H9 (cell line): ENCODE data around the gene SLC25A17. TPM values are rescaled to one million over a fixed set of nuclear protein-coding genes. Genes with fewer than 3 reads are reported as not detected.
A peak's percentile ranks its signal among the peaks of the same experiment; 100 is the strongest.

Experiments
- DNase-seq: peaks from one replicate; pipeline ENCODE4 v3.0.0-alpha.2; 2017
- H2AFZ ChIP-seq: one replicate; pipeline ENCODE4 v1.6.1; 2013; ENCODE audit warnings: mild to moderate bottlenecking, low read length, control low read depth, moderate library complexity
- H2AK5ac ChIP-seq: 2 replicates; pipeline ENCODE4 v1.6.1; 2013; ENCODE audit warnings: low read length, control low read depth, mixed read lengths; ENCODE audit not compliant: insufficient read length
- H2BK120ac ChIP-seq: one replicate; pipeline ENCODE4 v1.6.1; 2013; ENCODE audit warnings: low read depth, mild to moderate bottlenecking, low read length, control low read depth, inconsistent platforms; ENCODE audit not compliant: poor library complexity, severe bottlenecking
- H2BK12ac ChIP-seq: 2 replicates; pipeline ENCODE4 v1.6.1; 2013; ENCODE audit warnings: low read length, control low read depth, mixed read lengths, low read depth; ENCODE audit not compliant: insufficient read length
- H2BK15ac ChIP-seq: 2 replicates; pipeline ENCODE4 v1.6.1; 2013; ENCODE audit warnings: low read depth, low read length, control low read depth
- H2BK20ac ChIP-seq: one replicate; pipeline ENCODE4 v1.6.1; 2013; ENCODE audit warnings: low read depth, mild to moderate bottlenecking, low read length, control low read depth, inconsistent platforms; ENCODE audit not compliant: poor library complexity, severe bottlenecking
- H2BK5ac ChIP-seq: 2 replicates; pipeline ENCODE4 v1.6.1; 2013; ENCODE audit warnings: low read length, control low read depth, mixed read lengths; ENCODE audit not compliant: insufficient read length
- H3K14ac ChIP-seq: 2 replicates; pipeline ENCODE4 v1.6.1; 2013; ENCODE audit warnings: low read length, control low read depth; ENCODE audit not compliant: insufficient read depth
- H3K18ac ChIP-seq: 2 replicates; pipeline ENCODE4 v1.6.1; 2013; ENCODE audit warnings: low read depth, mild to moderate bottlenecking, mixed read lengths, low read length, control low read depth; ENCODE audit not compliant: insufficient read length
- H3K23ac ChIP-seq: 2 replicates; pipeline ENCODE4 v1.6.1; 2013; ENCODE audit warnings: low read length, control low read depth, mixed read lengths, low read depth; ENCODE audit not compliant: insufficient read length
- H3K23me2 ChIP-seq: 2 replicates; pipeline ENCODE4 v1.6.1; 2013; ENCODE audit warnings: low read depth, mild to moderate bottlenecking, mixed read lengths, low read length, control low read depth; ENCODE audit not compliant: insufficient read length, poor library complexity, severe bottlenecking
- H3K27ac ChIP-seq: 2 replicates; pipeline ENCODE4 v1.5.1; 2013; ENCODE audit warnings: low read length, control low read depth, mixed read lengths, low read depth; ENCODE audit not compliant: insufficient read length
- H3K27me3 ChIP-seq: 2 replicates; pipeline ENCODE4 v1.6.1; 2013; ENCODE audit warnings: low read length, control low read depth, inconsistent platforms; ENCODE audit not compliant: insufficient read depth
- H3K4ac ChIP-seq: 2 replicates; pipeline ENCODE4 v1.6.1; 2013; ENCODE audit warnings: low read depth, mild to moderate bottlenecking, control low read depth, inconsistent platforms, low read length, moderate library complexity
- H3K4me1 ChIP-seq: 2 replicates; pipeline ENCODE4 v1.6.1; 2013; ENCODE audit warnings: low read length, control low read depth, inconsistent platforms; ENCODE audit not compliant: insufficient read depth
- H3K4me2 ChIP-seq: 2 replicates; pipeline ENCODE4 v1.6.1; 2013; ENCODE audit warnings: low read length, control low read depth, mixed read lengths; ENCODE audit not compliant: insufficient read length, insufficient read depth
- H3K56ac ChIP-seq: 2 replicates; pipeline ENCODE4 v1.6.1; 2013; ENCODE audit warnings: low read depth, mild to moderate bottlenecking, mixed read lengths, low read length, control low read depth; ENCODE audit not compliant: insufficient read length
- H3K79me1 ChIP-seq: 2 replicates; pipeline ENCODE4 v1.6.1; 2013; ENCODE audit warnings: low read depth, mild to moderate bottlenecking, moderate library complexity, low read length, control low read depth, inconsistent platforms; ENCODE audit not compliant: insufficient read depth, poor library complexity, severe bottlenecking
- H3K79me2 ChIP-seq: 2 replicates; pipeline ENCODE4 v1.6.1; 2013; ENCODE audit warnings: low read length, control low read depth, inconsistent platforms; ENCODE audit not compliant: insufficient read depth
- H3K9ac ChIP-seq: 2 replicates; pipeline ENCODE4 v1.6.1; 2013; ENCODE audit warnings: low read length, control low read depth, mixed read lengths; ENCODE audit not compliant: insufficient read length; ENCODE audit errors: extremely low read depth
- H3K9me3 ChIP-seq: one replicate; pipeline ENCODE4 v1.6.1; 2013; ENCODE audit warnings: low read depth, low read length, inconsistent platforms; ENCODE audit not compliant: control insufficient read depth
- H3T11ph ChIP-seq: one replicate; pipeline ENCODE4 v1.6.1; 2013; ENCODE audit warnings: mild to moderate bottlenecking, low read length, control low read depth, inconsistent platforms
- H4K20me1 ChIP-seq: one replicate; pipeline ENCODE4 v1.6.1; 2013; ENCODE audit not compliant: control insufficient read depth, insufficient read length, insufficient read depth
- H4K5ac ChIP-seq: 2 replicates; pipeline ENCODE4 v1.6.1; 2013; ENCODE audit warnings: low read depth, mild to moderate bottlenecking, mixed read lengths, low read length, control low read depth; ENCODE audit not compliant: insufficient read length
- H4K8ac ChIP-seq: replicated peaks from 2 replicates; pipeline ENCODE4 v1.6.1; 2013; ENCODE audit warnings: low read length, control low read depth, mixed read lengths, low read depth; ENCODE audit not compliant: insufficient read length
- H4K91ac ChIP-seq: 2 replicates; pipeline ENCODE4 v1.6.1; 2013; ENCODE audit warnings: low read depth, mild to moderate bottlenecking, moderate library complexity, mixed read lengths, low read length, control low read depth; ENCODE audit not compliant: insufficient read length
- H3K27ac Mint-ChIP-seq, 3 experiments: 2 replicates in 2 of 3; 3 replicates in 1 of 3; pipeline ENCODE4 v1.8.0; 2020 to 2021; ENCODE audit warnings: mixed read lengths in 3 of 3, mild to moderate bottlenecking in 1 of 3, moderate library complexity in 1 of 3
- H3K27me3 Mint-ChIP-seq: 2 replicates; pipeline ENCODE4 v1.8.0; 2021; ENCODE audit warnings: low read depth, mild to moderate bottlenecking, moderate library complexity, mixed read lengths
- H3K36me3 Mint-ChIP-seq, 3 experiments: 2 replicates in 2 of 3; 3 replicates in 1 of 3; pipeline ENCODE4 v1.8.0; 2020 to 2021; ENCODE audit warnings: low read depth in 3 of 3, mixed read lengths in 3 of 3; ENCODE audit not compliant: insufficient read depth in 1 of 3
- H3K4me1 Mint-ChIP-seq, 2 experiments: 2 replicates each; pipeline ENCODE4 v1.8.0; 2020; ENCODE audit warnings: mixed read lengths in 2 of 2
- H3K4me3 Mint-ChIP-seq, 2 experiments: 2 replicates in 1 of 2; 3 replicates in 1 of 2; pipeline ENCODE4 v1.8.0; 2020 to 2021; ENCODE audit warnings: mild to moderate bottlenecking in 2 of 2, mixed read lengths in 2 of 2, moderate library complexity in 1 of 2
- H3K9me3 Mint-ChIP-seq, 2 experiments: 2 replicates in 1 of 2; 3 replicates in 1 of 2; pipeline ENCODE4 v1.8.0; 2020; ENCODE audit warnings: mild to moderate bottlenecking in 2 of 2, mixed read lengths in 2 of 2, moderate library complexity in 1 of 2
- WGBS: extraction: QIAGEN DNeasy Blood & Tissue Kit; methylation state at CpG from one replicate; pipeline ENCODE4 v1.1.7; 2013; ENCODE audit warnings: missing lambda C conversion rate, low lambda C conversion rate, mixed read lengths; ENCODE audit not compliant: insufficient read length; ENCODE audit errors: extremely low coverage; 5-methylcytosine and 5-hydroxymethylcytosine counted together
- total RNA-seq: library from RNA; stranded (reverse); gene quantifications from 2 replicates; pipeline ENCODE4 v1.2.1, GENCODE V29; 2021
- TF ChIP-seq, protein P1 (sequence below): fragments of 200-600 bp; sonication (generic); conservative IDR thresholded peaks from 3 replicates; pipeline ENCODE4 v1.8.0; 2021; ENCODE audit warnings: antibody characterized with exemption, mild to moderate bottlenecking

Gene SLC25A17
- total RNA-seq, 1 experiment from 2014 or later: 26.5 TPM

DNA sequence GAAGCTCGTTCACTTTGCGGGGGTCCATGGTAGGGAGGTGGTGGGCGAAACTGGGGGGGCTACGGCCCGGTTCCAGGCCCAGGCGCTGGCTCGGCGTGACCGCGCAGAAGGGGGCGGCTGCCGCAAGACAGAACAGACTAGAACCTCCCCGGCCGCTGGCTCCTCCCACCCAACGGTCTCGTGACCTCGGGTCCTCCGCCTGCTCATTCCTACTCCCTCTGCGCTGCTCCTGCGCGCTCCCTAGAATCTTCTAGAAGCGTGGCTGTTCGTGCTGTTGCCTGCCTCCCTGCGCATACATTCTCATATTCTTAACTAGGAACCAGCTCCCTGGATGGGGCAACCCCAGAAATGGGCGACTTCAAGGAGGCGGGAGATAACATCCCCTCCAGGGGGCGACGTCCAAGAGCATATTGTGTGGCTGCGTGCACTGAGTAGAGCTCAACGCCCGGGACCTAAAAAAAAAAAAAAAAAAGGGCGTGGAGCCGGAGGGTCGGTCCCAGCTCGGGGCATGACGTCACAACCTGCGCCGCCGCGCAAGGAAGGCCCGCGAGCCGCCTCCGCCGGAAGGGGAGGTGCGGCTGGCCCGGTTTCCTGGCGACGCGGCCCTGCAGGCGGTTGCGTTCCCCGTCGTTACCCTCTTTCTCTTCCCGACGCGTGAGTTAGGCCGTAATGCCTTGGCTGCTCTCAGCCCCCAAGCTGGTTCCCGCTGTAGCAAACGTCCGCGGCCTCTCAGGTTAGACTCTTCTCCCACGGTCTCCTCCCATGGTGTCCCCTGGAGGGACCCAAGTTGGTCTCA lies 37.6 kb upstream of the SLC25A17 start, which contains the start of the genes ST13 and XPNPEP3:
TSS of gene ST13 (minus strand) at position 127 of the 796 bp plus-strand sequence. CDS start at position 28, 99 bp downstream.
TSS of gene XPNPEP3 (plus strand) at position 636 of the 796 bp plus-strand sequence. CDS start at position 670, 34 bp downstream.
- H3K4me3 Mint-ChIP-seq: peak within 1 kb of the TSS; percentile 99
- peak within 1 kb of the TSS; percentile 71 for H2AFZ ChIP-seq

More for the DNA sequence above, 37.6 kb upstream of the SLC25A17 start, which contains the start of the genes ST13 and XPNPEP3:
- peak within 1 kb of the TSS; percentile 85 for H3T11ph ChIP-seq
- no peak within 1 kb of the TSS; the same call in 1 of the 2 replicates for H3K4ac ChIP-seq
- H2BK12ac ChIP-seq: peak within 1 kb of the TSS; percentile 24
- peaks cover 2% of the 10 kb centered on the region; the same call in 1 of the 2 replicates for H3K4me1 ChIP-seq
- H2BK15ac ChIP-seq: no peak within 1 kb of the TSS
- Mint-ChIP-seq H3K9me3 (no peaks in the 10 kb centered on the region), H3K27ac (peak within 1 kb of the TSS; percentile 100), H3K27me3 (no peaks in the 10 kb centered on the region), H3K4me1 (peaks cover 28 to 30% of the 10 kb centered on the region in 2 experiments), H3K36me3 (peaks cover 5 to 22% (median 21%) of the 10 kb centered on the region in 3 experiments)
- H3K18ac ChIP-seq: peak within 1 kb of the TSS; percentile 100
- H3K9ac ChIP-seq: peak within 1 kb of the TSS; percentile 92
- H2BK5ac ChIP-seq: peak within 1 kb of the TSS; percentile 99
- no peak within 1 kb of the TSS for H3K23ac ChIP-seq
- H3K4me2 ChIP-seq: peak within 1 kb of the TSS; percentile 84
- H2AK5ac ChIP-seq: no peak within 1 kb of the TSS
- H3K56ac ChIP-seq: peak within 1 kb of the TSS; percentile 94
- TF ChIP-seq, protein P1, sequence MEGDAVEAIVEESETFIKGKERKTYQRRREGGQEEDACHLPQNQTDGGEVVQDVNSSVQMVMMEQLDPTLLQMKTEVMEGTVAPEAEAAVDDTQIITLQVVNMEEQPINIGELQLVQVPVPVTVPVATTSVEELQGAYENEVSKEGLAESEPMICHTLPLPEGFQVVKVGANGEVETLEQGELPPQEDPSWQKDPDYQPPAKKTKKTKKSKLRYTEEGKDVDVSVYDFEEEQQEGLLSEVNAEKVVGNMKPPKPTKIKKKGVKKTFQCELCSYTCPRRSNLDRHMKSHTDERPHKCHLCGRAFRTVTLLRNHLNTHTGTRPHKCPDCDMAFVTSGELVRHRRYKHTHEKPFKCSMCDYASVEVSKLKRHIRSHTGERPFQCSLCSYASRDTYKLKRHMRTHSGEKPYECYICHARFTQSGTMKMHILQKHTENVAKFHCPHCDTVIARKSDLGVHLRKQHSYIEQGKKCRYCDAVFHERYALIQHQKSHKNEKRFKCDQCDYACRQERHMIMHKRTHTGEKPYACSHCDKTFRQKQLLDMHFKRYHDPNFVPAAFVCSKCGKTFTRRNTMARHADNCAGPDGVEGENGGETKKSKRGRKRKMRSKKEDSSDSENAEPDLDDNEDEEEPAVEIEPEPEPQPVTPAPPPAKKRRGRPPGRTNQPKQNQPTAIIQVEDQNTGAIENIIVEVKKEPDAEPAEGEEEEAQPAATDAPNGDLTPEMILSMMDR: peak; percentile 24; the same call in 1 of the 3 replicates
- peaks cover 5% of the 10 kb centered on the region for H3K23me2 ChIP-seq
- peak within 1 kb of the TSS; percentile 99 for H2BK120ac ChIP-seq
- H3K79me2 ChIP-seq: peaks cover 56% of the 10 kb centered on the region; the same call in 1 of the 2 replicates
- H3K27me3 ChIP-seq: no peaks in the 10 kb centered on the region
- H4K8ac ChIP-seq: peak within 1 kb of the TSS; percentile 98
- H4K91ac ChIP-seq: peak within 1 kb of the TSS; percentile 83
- H2BK20ac ChIP-seq: no peak within 1 kb of the TSS
- peak; percentile 97 for DNase-seq
- H3K9me3 ChIP-seq: no peaks in the 10 kb centered on the region
- H4K20me1 ChIP-seq: no peaks in the 10 kb centered on the region
- H4K5ac ChIP-seq: peak within 1 kb of the TSS; percentile 96
- peak within 1 kb of the TSS; percentile 97 for H3K27ac ChIP-seq
- H3K79me1 ChIP-seq: peaks cover 6% of the 10 kb centered on the region
- peak within 1 kb of the TSS; percentile 100 for H3K14ac ChIP-seq
- no CpG with 5 or more reads among the region's 63 CpGs for whole genome bisulfite sequencing
